Measurements from ENCODE around the gene FOXB2.

The FOXB2 gene

DNA sequence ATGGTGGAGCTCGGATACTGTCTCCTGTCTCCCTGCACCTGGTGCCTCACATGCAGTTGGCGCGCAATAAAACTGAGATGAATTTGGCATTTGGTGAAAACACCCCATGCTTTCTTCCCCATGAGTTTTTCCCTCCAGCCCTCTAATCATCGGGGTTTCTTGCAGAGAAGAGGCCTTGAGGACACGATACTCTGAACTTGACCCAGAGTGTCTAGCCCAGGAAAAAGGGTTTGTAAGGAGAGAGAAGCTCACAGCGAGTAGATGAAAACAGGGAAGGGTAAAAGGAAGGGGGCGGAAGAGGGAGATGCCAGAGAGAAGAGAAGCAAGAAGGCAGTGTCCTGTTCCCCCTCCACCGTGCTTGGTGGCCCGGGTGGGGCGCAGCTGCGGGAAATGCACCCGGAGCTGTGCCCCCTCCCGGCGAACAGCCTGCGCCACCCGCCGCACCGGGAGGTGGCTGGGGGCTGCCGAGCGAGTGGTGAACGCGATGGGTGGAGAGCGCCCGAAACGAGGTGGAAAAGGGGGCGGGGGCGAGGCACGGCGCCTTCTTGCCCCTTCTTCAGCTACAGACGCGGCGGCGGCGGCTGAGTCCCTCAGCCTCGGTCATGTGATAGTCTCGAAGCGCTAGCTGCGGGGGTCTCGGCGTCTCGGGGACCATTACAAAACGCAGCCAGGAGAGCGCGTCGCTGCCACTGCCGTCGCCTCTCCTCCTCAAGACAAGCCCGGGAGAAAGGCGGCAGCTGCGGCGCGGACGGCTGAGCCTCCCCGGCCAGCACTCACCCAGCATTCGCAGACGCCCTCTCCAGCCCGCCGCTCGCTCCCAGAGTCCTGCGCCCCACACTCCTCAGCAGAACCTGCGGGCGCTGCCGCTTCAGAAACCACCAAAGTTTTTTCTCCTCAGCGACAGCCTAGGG is 1.1 kb upstream of the FOXB2 start:
- Histone ChIP-seq H4K91ac (ENCODE audit: low read depth, low read length, poor library complexity) (no peak overlapping the region), H2AFZ (ENCODE audit: low read length) (peak overlapping the region; percentile 95), H3K79me1 (ENCODE audit: low read depth, low read length) (peaks cover 1% of the 10 kb centered on the region), H3K4me1 (ENCODE audit: control insufficient read depth in 2 of 2, insufficient read depth in 1 of 2, low read depth in 1 of 2, low read length in 2 of 2) (peaks cover 8 to 11% of the 10 kb centered on the region in 2 donors), H3K36me3 (replicated peaks in 1 of 2; ENCODE audit: control insufficient read depth in 2 of 2, insufficient read depth in 2 of 2, low read length in 2 of 2) (no peaks in the 10 kb centered on the region), H4K8ac (ENCODE audit: low read depth, low read length) (no peak overlapping the region), H2BK15ac (ENCODE audit: low read length) (no peak overlapping the region), H3K4me3 (ENCODE audit: low read length in 2 of 2) (peak overlapping the region; percentile 9 to 31), H3K27me3 (ENCODE audit: control insufficient read depth in 3 of 3, insufficient read depth in 3 of 3, low read depth in 1 of 3, low read length in 3 of 3) (peaks cover 74 to 99% (median 99%) of the 10 kb centered on the region in 3 experiments), H3K14ac (ENCODE audit: low read length) (no peak overlapping the region), H3K4ac (ENCODE audit: low read length) (no peak overlapping the region), H3K9me3 (replicated peaks in 1 of 2; ENCODE audit: control insufficient read depth in 2 of 2, insufficient read depth in 1 of 2, low read depth in 1 of 2, low read length in 2 of 2) (no peaks in the 10 kb centered on the region), H2BK12ac (ENCODE audit: low read length) (no peak overlapping the region), H3K27ac (replicated peaks; ENCODE audit: low read length) (no peak overlapping the region), H3K4me2 (ENCODE audit: insufficient read depth, low read length, poor library complexity, severe bottlenecking) (peak overlapping the region; percentile 73), H2BK5ac (ENCODE audit: low read length) (no peak overlapping the region), H3K18ac (ENCODE audit: low read length) (peak overlapping the region; percentile 53), H2BK120ac (ENCODE audit: low read depth, low read length) (no peak overlapping the region), H3K9ac (ENCODE audit: low read depth, low read length, poor library complexity) (peak overlapping the region; percentile 1), H2AK5ac (ENCODE audit: low read depth, low read length) (no peak overlapping the region), H3K23ac (ENCODE audit: low read depth, low read length, poor library complexity) (no peak overlapping the region)
- peak; percentile 54 for DNase-seq (ENCODE audit: low spot score)
- no CpG with 5 or more reads among the region's 64 CpGs for WGBS, 2 donors (ENCODE audit: extremely low coverage in 2 of 2, insufficient read length in 2 of 2, insufficient replicate concordance in 1 of 2)

DNA sequence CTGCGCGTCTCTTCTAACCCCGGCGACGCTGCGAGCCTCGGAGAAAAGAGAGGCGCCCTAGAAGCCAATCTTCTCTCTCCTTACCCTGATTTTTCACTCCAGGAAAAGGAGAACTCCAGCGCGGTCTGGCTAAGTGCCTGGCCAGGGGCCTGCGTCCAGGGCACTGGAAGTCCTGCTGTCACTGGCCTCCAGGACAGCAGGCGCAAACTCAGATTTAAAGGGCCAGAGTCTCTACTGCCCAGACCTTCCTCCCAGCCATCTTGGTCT is 553 bp upstream of the FOXB2 start:
- Histone ChIP-seq H3K18ac (ENCODE audit: low read length) (peak overlapping the region; percentile 45), H4K91ac (ENCODE audit: low read depth, low read length, poor library complexity) (no peak overlapping the region), H2AFZ (ENCODE audit: low read length) (peak overlapping the region; percentile 95), H3K27ac (replicated peaks; ENCODE audit: low read length) (no peak overlapping the region), H3K9ac (ENCODE audit: low read depth, low read length, poor library complexity) (no peak overlapping the region), H3K4me3 (ENCODE audit: low read length in 2 of 2) (no peak overlapping the region), H3K14ac (ENCODE audit: low read length) (peak overlapping the region; percentile 25), H3K36me3 (replicated peaks in 1 of 2; ENCODE audit: control insufficient read depth in 2 of 2, insufficient read depth in 2 of 2, low read length in 2 of 2) (no peaks in the 10 kb centered on the region), H4K8ac (ENCODE audit: low read depth, low read length) (no peak overlapping the region), H3K4me2 (ENCODE audit: insufficient read depth, low read length, poor library complexity, severe bottlenecking) (peak overlapping the region; percentile 73), H2BK12ac (ENCODE audit: low read length) (no peak overlapping the region), H3K4ac (ENCODE audit: low read length) (no peak overlapping the region), H3K27me3 (ENCODE audit: control insufficient read depth in 3 of 3, insufficient read depth in 3 of 3, low read depth in 1 of 3, low read length in 3 of 3) (peaks cover 72 to 99% (median 99%) of the 10 kb centered on the region in 3 experiments), H2BK120ac (ENCODE audit: low read depth, low read length) (no peak overlapping the region), H3K79me1 (ENCODE audit: low read depth, low read length) (peaks cover 1% of the 10 kb centered on the region), H2AK5ac (ENCODE audit: low read depth, low read length) (peak overlapping the region; percentile 40), H3K4me1 (ENCODE audit: control insufficient read depth in 2 of 2, insufficient read depth in 1 of 2, low read depth in 1 of 2, low read length in 2 of 2) (peaks cover 8 to 11% of the 10 kb centered on the region in 2 donors), H3K9me3 (replicated peaks in 1 of 2; ENCODE audit: control insufficient read depth in 2 of 2, insufficient read depth in 1 of 2, low read depth in 1 of 2, low read length in 2 of 2) (no peaks in the 10 kb centered on the region), H3K23ac (ENCODE audit: low read depth, low read length, poor library complexity) (no peak overlapping the region), H2BK15ac (ENCODE audit: low read length) (no peak overlapping the region), H2BK5ac (ENCODE audit: low read length) (no peak overlapping the region)
- no peak for DNase-seq (ENCODE audit: low spot score)
- WGBS, 2 donors (ENCODE audit: extremely low coverage in 2 of 2, insufficient read length in 2 of 2, insufficient replicate concordance in 1 of 2), result no CpG with 5 or more reads among the region's 12 CpGs

DNA sequence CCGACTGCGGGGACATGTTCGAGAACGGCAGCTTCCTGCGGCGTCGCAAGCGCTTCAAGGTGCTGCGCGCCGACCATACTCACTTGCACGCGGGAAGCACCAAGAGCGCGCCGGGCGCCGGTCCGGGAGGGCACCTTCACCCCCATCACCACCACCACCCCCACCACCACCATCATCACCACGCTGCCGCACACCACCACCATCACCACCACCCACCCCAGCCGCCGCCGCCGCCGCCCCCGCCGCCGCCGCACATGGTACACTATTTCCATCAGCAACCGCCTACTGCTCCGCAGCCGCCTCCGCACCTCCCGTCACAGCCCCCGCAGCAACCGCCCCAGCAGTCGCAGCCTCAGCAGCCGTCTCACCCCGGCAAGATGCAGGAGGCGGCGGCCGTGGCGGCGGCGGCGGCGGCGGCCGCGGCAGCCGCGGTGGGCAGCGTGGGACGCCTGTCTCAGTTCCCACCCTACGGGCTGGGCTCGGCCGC is 514 bp downstream of the FOXB2 start:
- H3K27ac ChIP-seq (replicated peaks; ENCODE audit: low read length), result no peak overlapping the region
- no CpG with 5 or more reads among the region's 58 CpGs for WGBS, 2 donors (ENCODE audit: extremely low coverage in 2 of 2, insufficient read length in 2 of 2, insufficient replicate concordance in 1 of 2)

More for the DNA sequence above, 514 bp downstream of the FOXB2 start:
- H3K9ac ChIP-seq (ENCODE audit: low read depth, low read length, poor library complexity), result no peak overlapping the region
- DNase-seq (ENCODE audit: low spot score), result no peak
- H2AFZ ChIP-seq (ENCODE audit: low read length), result peak overlapping the region; percentile 95
- H3K4me3 ChIP-seq (ENCODE audit: low read length in 2 of 2), result no peak overlapping the region
- H3K18ac ChIP-seq (ENCODE audit: low read length), result peak overlapping the region; percentile 24
- no peak overlapping the region for H4K8ac ChIP-seq (ENCODE audit: low read depth, low read length)
- H3K9me3 ChIP-seq (replicated peaks in 1 of 2; ENCODE audit: control insufficient read depth in 2 of 2, insufficient read depth in 1 of 2, low read depth in 1 of 2, low read length in 2 of 2), result no peaks in the 10 kb centered on the region
- no peak overlapping the region for H4K91ac ChIP-seq (ENCODE audit: low read depth, low read length, poor library complexity)
- H2BK120ac ChIP-seq (ENCODE audit: low read depth, low read length), result no peak overlapping the region
- no peak overlapping the region for H3K4ac ChIP-seq (ENCODE audit: low read length)
- H3K79me1 ChIP-seq (ENCODE audit: low read depth, low read length), result peaks cover 1% of the 10 kb centered on the region
- peak overlapping the region; percentile 77 for H3K23ac ChIP-seq (ENCODE audit: low read depth, low read length, poor library complexity)
- no peak overlapping the region for H2BK12ac ChIP-seq (ENCODE audit: low read length)
- H3K4me2 ChIP-seq (ENCODE audit: insufficient read depth, low read length, poor library complexity, severe bottlenecking), result peak overlapping the region; percentile 51
- H3K27me3 ChIP-seq (ENCODE audit: control insufficient read depth in 3 of 3, insufficient read depth in 3 of 3, low read depth in 1 of 3, low read length in 3 of 3), result peaks cover 61 to 99% (median 94%) of the 10 kb centered on the region in 3 experiments
- no peaks in the 10 kb centered on the region for H3K36me3 ChIP-seq (replicated peaks in 1 of 2; ENCODE audit: control insufficient read depth in 2 of 2, insufficient read depth in 2 of 2, low read length in 2 of 2)
- peaks cover 7 to 11% of the 10 kb centered on the region in 2 donors for H3K4me1 ChIP-seq (ENCODE audit: control insufficient read depth in 2 of 2, insufficient read depth in 1 of 2, low read depth in 1 of 2, low read length in 2 of 2)
- peak overlapping the region; percentile 40 for H2AK5ac ChIP-seq (ENCODE audit: low read depth, low read length)
- H2BK15ac ChIP-seq (ENCODE audit: low read length), result no peak overlapping the region
- no peak overlapping the region for H3K14ac ChIP-seq (ENCODE audit: low read length)
- H2BK5ac ChIP-seq (ENCODE audit: low read length), result no peak overlapping the region

Measured in neuronal stem cell (in vitro differentiated cells).